WTC11 (cell line): ENCODE results near the gene GSDMA. TPM values are rescaled to one million over a fixed set of nuclear protein-coding genes. Genes with fewer than 3 reads are reported as not detected.

Experiments
- ATAC-seq: fragments of 200-7000 bp; cut with Tn5 transposase; 2 replicates; pipeline ENCODE4 v1.10.0; 2021; ENCODE audit warnings: mild to moderate bottlenecking, moderate library complexity
- CTCF ChIA-PET: fragments of 300-600 bp; sonication (Branson Sonifier 250); formaldehyde crosslinking; loops from one replicate; lab custom pipeline; 2021; ENCODE audit warnings: antibody characterized with exemption; lab: Charles Lee
- POLR2A ChIA-PET: fragments of 350-600 bp; sonication (Branson Sonifier 250); formaldehyde crosslinking; loops from one replicate; lab custom pipeline; 2021; ENCODE audit warnings: antibody characterized with exemption; lab: Charles Lee
- DNase-seq: peaks from one replicate; pipeline ENCODE4 v3.0.0; 2021; ENCODE audit warnings: low spot score
- H3K27ac Mint-ChIP-seq: 2 replicates; pipeline ENCODE4 v1.8.0; 2021; ENCODE audit warnings: mixed read lengths
- H3K27me3 Mint-ChIP-seq: 2 replicates; pipeline ENCODE4 v1.8.0; 2021; ENCODE audit warnings: low read depth, mild to moderate bottlenecking, moderate library complexity, mixed read lengths
- H3K36me3 Mint-ChIP-seq: 2 replicates; pipeline ENCODE4 v1.8.0; 2021; ENCODE audit warnings: mixed read lengths
- H3K4me1 Mint-ChIP-seq: 2 replicates; pipeline ENCODE4 v1.8.0; 2022; ENCODE audit warnings: mixed read lengths
- H3K4me3 Mint-ChIP-seq: 2 replicates; pipeline ENCODE4 v1.8.0; 2021; ENCODE audit warnings: mild to moderate bottlenecking, moderate library complexity, mixed read lengths
- H3K9me3 Mint-ChIP-seq: 2 replicates; pipeline ENCODE4 v1.8.0; 2021; ENCODE audit warnings: mixed read lengths
- CBFB ChIP-seq: sonication (generic); formaldehyde crosslinking; IDR thresholded peaks from 2 replicates; pipeline ENCODE4 v1.8.1; 2022; ENCODE audit warnings: mild to moderate bottlenecking, low read depth, missing genetic modification reagents
- CREM ChIP-seq: sonication (generic); formaldehyde crosslinking; IDR thresholded peaks from 2 replicates; pipeline ENCODE4 v1.8.1; 2022; ENCODE audit warnings: mild to moderate bottlenecking, missing genetic modification reagents, moderate library complexity
- CTCF ChIP-seq: fragments of 200-600 bp; IDR thresholded peaks from 2 replicates; pipeline ENCODE4 v1.8.0; 2022; ENCODE audit warnings: antibody characterized with exemption
- ESRRA ChIP-seq: sonication (generic); formaldehyde crosslinking; IDR thresholded peaks from 2 replicates; pipeline ENCODE4 v1.8.1; 2022; ENCODE audit warnings: mild to moderate bottlenecking, missing genetic modification reagents, borderline replicate concordance
- FOXJ3 ChIP-seq: sonication (generic); formaldehyde crosslinking; IDR thresholded peaks from 2 replicates; pipeline ENCODE4 v1.9.0; 2021; ENCODE audit warnings: missing genetic modification reagents, mild to moderate bottlenecking, borderline replicate concordance
- FOXP1 ChIP-seq: sonication (generic); formaldehyde crosslinking; IDR thresholded peaks from 2 replicates; pipeline ENCODE4 v1.8.0; 2022; ENCODE audit warnings: missing genetic modification reagents, mild to moderate bottlenecking, moderate library complexity, borderline replicate concordance
- GTF2I ChIP-seq: fragments of 250-450 bp; sonication (Bioruptor Pico); conservative IDR thresholded peaks from 2 replicates; pipeline ENCODE4 v1.4.0; 2021; ENCODE audit warnings: mild to moderate bottlenecking
- HMGXB4 ChIP-seq: sonication (generic); formaldehyde crosslinking; IDR thresholded peaks from 2 replicates; pipeline ENCODE4 v1.8.1; 2023; ENCODE audit warnings: mild to moderate bottlenecking, moderate library complexity, missing genetic modification reagents
- IRF1 ChIP-seq: sonication (generic); formaldehyde crosslinking; IDR thresholded peaks from 2 replicates; pipeline ENCODE4 v1.8.0; 2023; ENCODE audit warnings: missing genetic modification reagents
- MLX ChIP-seq: sonication (generic); formaldehyde crosslinking; IDR thresholded peaks from 2 replicates; pipeline ENCODE4 v1.8.1; 2023; ENCODE audit warnings: mild to moderate bottlenecking, missing genetic modification reagents, moderate library complexity
- MYBL2 ChIP-seq: sonication (generic); formaldehyde crosslinking; IDR thresholded peaks from 2 replicates; pipeline ENCODE4 v1.8.1; 2023; ENCODE audit warnings: mild to moderate bottlenecking, moderate library complexity, missing genetic modification reagents
- RELA ChIP-seq: sonication (generic); formaldehyde crosslinking; IDR thresholded peaks from 2 replicates; pipeline ENCODE4 v1.8.1; 2022; ENCODE audit warnings: missing genetic modification reagents, mild to moderate bottlenecking, borderline replicate concordance
- SOX15 ChIP-seq: fragments of 250-450 bp; sonication (Bioruptor Pico); IDR thresholded peaks from 2 replicates; pipeline ENCODE4 v1.9.0; 2021; ENCODE audit warnings: mild to moderate bottlenecking
- TP53 ChIP-seq: sonication (generic); formaldehyde crosslinking; IDR thresholded peaks from 2 replicates; pipeline ENCODE4 v1.8.1; 2023; ENCODE audit warnings: mild to moderate bottlenecking, missing genetic modification reagents
- USF1 ChIP-seq: sonication (generic); formaldehyde crosslinking; IDR thresholded peaks from 2 replicates; pipeline ENCODE4 v1.8.0; 2022; ENCODE audit warnings: mild to moderate bottlenecking, missing genetic modification reagents
- USF2 ChIP-seq: sonication (generic); formaldehyde crosslinking; IDR thresholded peaks from 2 replicates; pipeline ENCODE4 v1.8.1; 2023; ENCODE audit warnings: mild to moderate bottlenecking, missing genetic modification reagents, moderate library complexity
- ZNF416 ChIP-seq: fragments of 250-450 bp; sonication (Bioruptor Pico); IDR thresholded peaks from 2 replicates; pipeline ENCODE4 v1.9.0; 2021; ENCODE audit warnings: mild to moderate bottlenecking, inconsistent platforms
- ZNF423 ChIP-seq: fragments of 250-450 bp; sonication (Bioruptor Pico); IDR thresholded peaks from 2 replicates; pipeline ENCODE4 v2.1.2; 2022; ENCODE audit warnings: mild to moderate bottlenecking, moderate library complexity
- ZNF425 ChIP-seq: fragments of 250-450 bp; sonication (Bioruptor Pico); conservative IDR thresholded peaks from 2 replicates; pipeline ENCODE4 v1.9.0; 2021; ENCODE audit warnings: mild to moderate bottlenecking
- total RNA-seq: library from RNA; stranded (reverse); gene quantifications from 3 replicates; pipeline ENCODE4 v1.2.3, GENCODE V29; 2021
- TF ChIP-seq, protein P1 (sequence below): fragments of 250-450 bp; sonication (Bioruptor Pico); IDR thresholded peaks from 2 replicates; pipeline ENCODE4 v2.1.2; 2022; ENCODE audit warnings: mild to moderate bottlenecking, moderate library complexity
- TF ChIP-seq, protein P2 (sequence below): sonication (generic); formaldehyde crosslinking; IDR thresholded peaks from 2 replicates; pipeline ENCODE4 v1.8.1; 2022; ENCODE audit warnings: missing genetic modification reagents, borderline replicate concordance

Gene GSDMA
- total RNA-seq, 1 experiment from 2014 or later: not detected

- Mint-ChIP-seq H3K36me3 (no peaks in the 10 kb centered on the region), H3K27ac (no peak overlapping the region)
- ATAC-seq (no peak), DNase-seq (no peak)
- TF ChIP-seq HMGXB4 (no peak), MYBL2 (CRISPR knock-in tag) (no peak), CBFB (CRISPR knock-in tag) (no peak), ZNF423 (CRISPR knock-in tag) (no peak), SOX15 (no peak), TP53 (CRISPR knock-in tag) (no peak), CTCF (no peak), FOXJ3 (CRISPR knock-in tag) (no peak), MLX (CRISPR knock-in tag) (no peak)
- TF ChIP-seq, protein P1, sequence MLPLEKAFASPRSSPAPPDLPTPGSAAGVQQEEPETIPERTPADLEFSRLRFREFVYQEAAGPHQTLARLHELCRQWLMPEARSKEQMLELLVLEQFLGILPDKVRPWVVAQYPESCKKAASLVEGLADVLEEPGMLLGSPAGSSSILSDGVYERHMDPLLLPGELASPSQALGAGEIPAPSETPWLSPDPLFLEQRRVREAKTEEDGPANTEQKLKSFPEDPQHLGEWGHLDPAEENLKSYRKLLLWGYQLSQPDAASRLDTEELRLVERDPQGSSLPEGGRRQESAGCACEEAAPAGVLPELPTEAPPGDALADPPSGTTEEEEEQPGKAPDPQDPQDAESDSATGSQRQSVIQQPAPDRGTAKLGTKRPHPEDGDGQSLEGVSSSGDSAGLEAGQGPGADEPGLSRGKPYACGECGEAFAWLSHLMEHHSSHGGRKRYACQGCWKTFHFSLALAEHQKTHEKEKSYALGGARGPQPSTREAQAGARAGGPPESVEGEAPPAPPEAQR (CRISPR knock-in tag): no peak
- TF ChIP-seq, all 79 proteins: peak for 0
- ChIA-PET CTCF (no interaction called here), POLR2A (no interaction called here)
- no peaks in the 10 kb centered on the region for H3K9me3 Mint-ChIP-seq
- no peak overlapping the region for H3K4me3 Mint-ChIP-seq
- no peaks in the 10 kb centered on the region for H3K4me1 Mint-ChIP-seq
- no peaks in the 10 kb centered on the region for H3K27me3 Mint-ChIP-seq
Measured at GRCh38 chr17:40004712-40005111, 41.9 kb downstream of the GSDMA start.

- Mint-ChIP-seq H3K27ac (no peak overlapping the region), H3K27me3 (no peaks in the 10 kb centered on the region), H3K4me1 (no peaks in the 10 kb centered on the region), H3K9me3 (no peaks in the 10 kb centered on the region), H3K36me3 (no peaks in the 10 kb centered on the region), H3K4me3 (no peak overlapping the region)
- ATAC-seq: no peak
- ChIA-PET POLR2A (interaction anchor here (0.6 kb wide), 1 partner anchor 34 kb away, joined by 4 read pairs; no protein-coding TSS in a partner anchor), CTCF (no interaction called here)
- no peak for DNase-seq
- TF ChIP-seq IRF1 (CRISPR knock-in tag) (no peak), USF2 (CRISPR knock-in tag) (no peak), ZNF425 (CRISPR knock-in tag) (no peak), GTF2I (no peak), ESRRA (CRISPR knock-in tag) (no peak), RELA (no peak), CREM (CRISPR knock-in tag) (no peak), CTCF (no peak), ZNF416 (CRISPR knock-in tag) (no peak), FOXP1 (CRISPR knock-in tag) (no peak), USF1 (CRISPR knock-in tag) (no peak), MYBL2 (CRISPR knock-in tag) (no peak)
- TF ChIP-seq, protein P2, sequence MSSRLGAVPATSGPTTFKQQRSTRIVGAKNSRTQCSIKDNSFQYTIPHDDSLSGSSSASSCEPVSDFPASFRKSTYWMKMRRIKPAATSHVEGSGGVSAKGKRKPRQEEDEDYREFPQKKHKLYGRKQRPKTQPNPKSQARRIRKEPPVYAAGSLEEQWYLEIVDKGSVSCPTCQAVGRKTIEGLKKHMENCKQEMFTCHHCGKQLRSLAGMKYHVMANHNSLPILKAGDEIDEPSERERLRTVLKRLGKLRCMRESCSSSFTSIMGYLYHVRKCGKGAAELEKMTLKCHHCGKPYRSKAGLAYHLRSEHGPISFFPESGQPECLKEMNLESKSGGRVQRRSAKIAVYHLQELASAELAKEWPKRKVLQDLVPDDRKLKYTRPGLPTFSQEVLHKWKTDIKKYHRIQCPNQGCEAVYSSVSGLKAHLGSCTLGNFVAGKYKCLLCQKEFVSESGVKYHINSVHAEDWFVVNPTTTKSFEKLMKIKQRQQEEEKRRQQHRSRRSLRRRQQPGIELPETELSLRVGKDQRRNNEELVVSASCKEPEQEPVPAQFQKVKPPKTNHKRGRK (CRISPR knock-in tag): no peak
Measured at GRCh38 chr17:40005520-40005919, 42.7 kb downstream of the GSDMA start.
